ENCODE measurements around the gene UBE2K.
"Not testable (repeated sequence)": the region's sequence is repeated elsewhere in the genome, so short reads cannot be mapped to it uniquely, and the experiment has no call there.

- TF ChIP-seq POLR2A, CTCF, POLR2AphosphoS5 (IDR thresholded peaks at IDR 0.05): not testable (repeated sequence)
Observed at GRCh38 chr4:39651586-39651985, 46.4 kb upstream of the UBE2K start.
